LoVo (cell line): ENCODE data around the gene LRIT2.

Source experiments
- DNase-seq: peaks from one replicate; pipeline ENCODE4 v3.0.0-alpha.2; 2016; ENCODE audit warnings: low spot score

LRIT2 gene, protein sequence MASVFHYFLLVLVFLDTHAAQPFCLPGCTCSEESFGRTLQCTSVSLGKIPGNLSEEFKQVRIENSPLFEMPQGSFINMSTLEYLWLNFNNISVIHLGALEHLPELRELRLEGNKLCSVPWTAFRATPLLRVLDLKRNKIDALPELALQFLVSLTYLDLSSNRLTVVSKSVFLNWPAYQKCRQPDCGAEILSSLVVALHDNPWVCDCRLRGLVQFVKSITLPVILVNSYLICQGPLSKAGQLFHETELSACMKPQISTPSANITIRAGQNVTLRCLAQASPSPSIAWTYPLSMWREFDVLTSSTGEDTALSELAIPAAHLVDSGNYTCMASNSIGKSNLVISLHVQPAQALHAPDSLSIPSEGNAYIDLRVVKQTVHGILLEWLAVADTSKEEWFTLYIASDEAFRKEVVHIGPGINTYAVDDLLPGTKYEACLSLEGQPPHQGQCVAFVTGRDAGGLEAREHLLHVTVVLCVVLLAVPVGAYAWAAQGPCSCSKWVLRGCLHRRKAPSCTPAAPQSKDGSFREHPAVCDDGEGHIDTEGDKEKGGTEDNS

DNA sequence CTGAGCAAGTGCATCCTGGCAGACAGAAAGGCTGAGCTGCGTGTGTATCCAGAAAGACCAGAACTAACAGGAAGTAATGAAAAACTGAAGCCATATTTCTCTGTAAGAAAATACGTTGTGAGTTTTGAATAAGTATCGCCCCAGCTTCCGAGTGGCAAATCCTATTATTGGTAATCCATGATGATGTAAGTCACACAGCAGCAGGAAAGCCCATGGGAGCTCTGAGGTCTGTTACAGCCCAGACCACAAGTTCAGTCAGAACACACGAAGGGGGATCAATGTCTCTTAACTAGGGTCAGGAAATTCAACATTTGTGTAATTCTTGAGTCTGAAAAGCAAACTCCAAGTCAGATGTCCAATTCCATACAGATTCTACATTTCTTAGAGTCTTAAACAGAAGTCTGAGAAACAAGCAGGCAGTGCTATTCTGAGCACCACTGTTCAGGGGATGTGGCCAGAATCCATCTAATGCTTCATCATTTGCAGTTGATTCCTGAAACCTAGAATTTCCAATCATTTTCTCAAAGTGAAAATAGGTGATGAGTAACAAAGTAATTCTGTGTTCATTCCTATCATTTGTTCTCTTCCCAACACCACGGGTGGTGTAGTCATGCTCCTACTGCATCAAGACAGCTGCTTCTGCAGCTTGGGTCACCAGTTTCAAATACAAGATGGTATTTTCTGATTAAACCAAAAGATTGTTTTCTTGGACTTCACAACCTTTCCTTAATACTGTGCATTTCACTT is at the start of gene LRIT2:
TSS of gene LRIT2 (minus strand) at position 118 of the 747 bp plus-strand sequence. CDS start at position 94, 24 bp downstream.
- no peak for DNase-seq

DNA sequence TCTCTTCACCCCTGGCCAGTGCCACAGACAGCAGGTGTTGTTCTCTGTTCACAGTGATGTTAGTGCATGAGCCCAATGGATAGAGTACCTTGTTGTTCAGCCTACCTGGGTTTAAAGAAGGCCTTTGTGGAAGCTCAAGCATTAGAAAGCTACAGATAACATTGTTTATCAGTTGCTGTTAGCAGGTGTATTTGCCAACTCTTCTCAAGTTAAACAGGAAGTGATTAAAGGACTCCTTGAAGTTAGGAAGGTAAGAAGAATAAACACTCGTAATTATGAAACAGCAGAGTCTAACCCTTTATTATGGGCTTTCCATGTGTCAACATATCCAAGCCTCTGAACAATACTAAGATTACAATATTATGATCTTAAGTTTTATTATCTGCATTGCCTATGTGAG is 45.4 kb upstream of the LRIT2 start:
- peak; percentile 15 for DNase-seq

DNA sequence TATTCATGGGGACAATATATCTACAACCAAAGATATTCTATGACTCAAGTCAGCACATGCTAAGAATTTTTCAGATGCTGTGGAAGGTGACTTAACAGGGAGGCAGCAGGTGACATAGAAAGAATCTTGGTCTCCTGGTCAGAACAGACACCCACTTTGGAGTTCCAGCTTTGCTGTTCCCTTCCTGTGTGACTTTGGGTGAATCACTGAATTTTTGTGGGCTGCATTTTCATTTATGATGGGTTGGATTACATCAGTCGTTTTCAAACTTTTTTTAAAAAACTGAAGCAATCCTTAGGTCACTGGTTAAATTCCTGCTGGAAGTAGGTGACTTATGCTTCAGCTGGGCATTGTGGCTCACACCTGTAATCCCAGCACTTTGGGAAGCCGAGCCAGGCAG is 44.4 kb upstream of the LRIT2 start:
- DNase-seq, result peak; percentile 64

DNA sequence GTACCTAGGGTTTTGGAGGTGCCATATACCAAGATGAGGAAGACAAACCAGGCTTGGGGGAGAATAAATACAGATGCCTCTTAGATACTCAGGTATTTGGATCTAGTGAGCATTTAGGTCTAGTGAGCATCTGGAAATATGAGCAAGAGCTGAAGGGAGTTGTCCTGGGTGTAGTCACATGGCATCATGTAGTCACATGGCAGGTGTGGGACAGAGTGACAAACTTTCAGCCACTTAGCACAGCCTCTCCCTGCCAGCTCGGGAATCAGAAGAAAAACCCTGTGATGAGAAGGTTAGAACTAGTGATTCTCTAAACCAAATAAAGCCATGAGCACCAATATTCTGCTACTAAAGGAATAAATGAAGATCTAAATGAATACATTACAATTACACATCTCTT is 43.8 kb upstream of the LRIT2 start:
- DNase-seq, result no peak

DNA sequence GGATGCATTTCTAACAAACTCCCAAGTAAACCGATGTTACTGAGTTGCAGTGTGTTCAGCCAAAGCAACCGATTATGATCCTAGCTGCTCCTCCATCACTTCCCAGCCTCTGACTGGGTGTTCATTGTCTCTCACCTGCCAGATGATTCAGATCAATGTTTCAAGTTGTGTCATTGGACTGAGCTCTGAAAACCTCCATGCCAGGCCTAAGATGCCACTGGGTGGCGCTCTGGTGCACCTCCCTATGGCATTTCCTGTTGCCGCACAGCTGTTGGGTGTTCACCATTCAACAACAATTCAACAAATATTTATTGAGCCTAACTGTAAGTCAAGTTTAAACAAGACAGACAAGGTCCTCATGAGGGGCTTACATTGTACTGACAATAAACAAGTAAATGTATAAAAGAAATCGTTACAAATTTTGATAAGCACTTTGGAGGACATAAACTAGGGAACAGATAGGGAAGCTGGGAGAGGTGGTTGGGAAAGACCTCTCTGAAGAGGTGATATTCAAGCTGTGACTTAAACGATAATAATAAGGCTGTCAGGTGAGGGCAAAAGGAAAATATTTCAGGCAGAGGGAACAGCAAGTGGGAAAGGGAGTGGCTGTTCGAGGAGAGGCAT is 42.3 kb upstream of the LRIT2 start:
- DNase-seq, result no peak

DNA sequence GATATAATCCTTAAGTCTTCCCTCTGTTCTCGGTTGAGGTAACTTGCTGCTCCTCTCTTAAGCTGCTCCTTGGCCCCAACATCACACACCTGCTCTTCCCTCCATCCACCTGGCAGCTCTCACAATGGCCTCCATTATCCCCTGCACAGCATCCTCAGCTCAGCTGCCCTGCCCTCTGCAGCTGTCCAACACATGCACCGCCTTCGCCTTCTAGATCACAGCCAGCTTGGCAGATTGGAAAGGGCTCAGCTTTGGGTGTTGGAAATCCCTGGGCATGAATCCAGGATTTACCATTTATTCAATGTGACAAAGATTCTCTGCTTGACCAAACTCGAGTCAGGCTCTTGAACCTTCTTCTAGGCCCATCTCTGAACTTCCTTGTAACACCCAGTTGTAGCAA is 40.1 kb upstream of the LRIT2 start:
- DNase-seq, result no peak

DNA sequence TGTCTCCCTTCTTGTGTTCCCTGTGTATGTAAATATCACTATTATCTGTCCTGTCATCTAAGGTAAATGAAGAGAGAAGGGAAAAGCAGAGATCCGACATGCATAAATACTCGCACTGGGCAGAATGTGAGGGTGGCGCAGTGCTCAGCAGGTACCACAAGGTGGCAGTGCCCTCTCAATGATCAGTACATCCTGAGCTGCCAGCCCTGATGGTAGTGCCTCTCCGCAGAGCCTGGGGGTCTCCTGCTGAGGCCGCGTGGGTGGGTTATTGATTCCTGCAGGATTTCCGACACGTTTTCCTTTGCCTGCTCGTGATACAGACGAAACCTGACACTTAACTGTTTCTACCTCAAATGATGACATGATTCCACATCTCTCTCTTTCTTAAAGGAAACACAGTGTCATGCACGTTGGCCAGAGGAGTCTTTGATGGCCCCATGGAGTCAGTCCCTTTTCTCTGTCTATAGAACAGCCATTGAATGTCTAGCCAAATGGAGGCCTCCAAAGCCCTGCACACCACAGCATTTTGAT is 39.3 kb upstream of the LRIT2 start:
- peak; percentile 65 for DNase-seq

DNA sequence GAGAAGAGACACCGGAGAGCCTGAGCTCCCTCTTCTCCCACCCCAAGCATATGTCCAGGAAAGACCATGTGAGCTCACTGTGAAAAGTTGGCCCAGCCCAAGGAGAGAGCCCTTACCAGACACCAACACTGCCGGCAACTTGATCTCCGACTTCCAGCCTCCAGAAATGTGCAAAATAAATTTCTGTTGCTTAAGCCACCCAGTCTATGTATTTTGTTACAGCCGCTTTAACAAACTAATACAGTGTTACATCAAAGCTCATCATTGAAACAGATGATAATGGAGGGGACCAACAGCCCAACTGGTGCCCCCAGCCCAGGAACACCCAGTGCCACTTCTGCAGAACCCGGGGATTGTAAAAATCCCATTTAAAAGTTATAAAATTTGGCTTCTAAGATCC is 38.4 kb upstream of the LRIT2 start:
- no peak for DNase-seq

DNA sequence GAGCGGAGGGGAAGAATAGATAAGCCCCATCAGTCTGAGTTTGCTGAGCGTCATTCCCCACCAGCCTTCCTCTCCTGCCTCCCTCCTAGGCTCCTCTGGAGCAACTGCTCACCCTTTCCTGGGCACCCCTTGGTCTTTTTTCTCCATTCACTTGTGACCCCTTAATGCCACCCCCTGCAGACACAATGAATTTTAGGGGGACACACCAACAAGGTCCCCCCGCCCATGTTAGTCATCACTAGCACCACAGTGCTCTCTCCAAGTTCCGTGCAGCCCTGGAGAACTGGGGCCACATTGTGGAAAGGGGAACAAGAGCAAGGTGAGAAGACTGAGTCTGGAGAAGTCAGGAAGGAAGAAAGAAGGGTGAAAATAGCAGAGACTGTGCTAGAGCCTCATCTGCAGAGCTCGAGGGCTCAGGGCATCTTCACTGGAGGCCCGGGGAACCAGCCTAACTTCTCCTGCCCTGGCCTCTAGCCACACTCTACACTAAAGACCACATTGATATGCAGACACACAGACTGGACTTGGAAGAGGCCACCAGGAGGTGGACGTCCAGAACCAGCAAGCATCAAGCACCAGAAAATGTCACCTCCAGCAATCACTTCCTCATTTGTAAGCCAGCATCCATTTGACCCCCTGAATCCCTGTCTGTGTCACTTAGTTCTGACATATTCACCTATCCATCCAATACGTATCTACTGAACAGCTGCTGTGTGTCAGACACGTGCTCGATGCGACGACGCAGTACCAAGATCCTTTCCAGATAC is 37.0 kb upstream of the LRIT2 start:
- DNase-seq, result no peak

DNA sequence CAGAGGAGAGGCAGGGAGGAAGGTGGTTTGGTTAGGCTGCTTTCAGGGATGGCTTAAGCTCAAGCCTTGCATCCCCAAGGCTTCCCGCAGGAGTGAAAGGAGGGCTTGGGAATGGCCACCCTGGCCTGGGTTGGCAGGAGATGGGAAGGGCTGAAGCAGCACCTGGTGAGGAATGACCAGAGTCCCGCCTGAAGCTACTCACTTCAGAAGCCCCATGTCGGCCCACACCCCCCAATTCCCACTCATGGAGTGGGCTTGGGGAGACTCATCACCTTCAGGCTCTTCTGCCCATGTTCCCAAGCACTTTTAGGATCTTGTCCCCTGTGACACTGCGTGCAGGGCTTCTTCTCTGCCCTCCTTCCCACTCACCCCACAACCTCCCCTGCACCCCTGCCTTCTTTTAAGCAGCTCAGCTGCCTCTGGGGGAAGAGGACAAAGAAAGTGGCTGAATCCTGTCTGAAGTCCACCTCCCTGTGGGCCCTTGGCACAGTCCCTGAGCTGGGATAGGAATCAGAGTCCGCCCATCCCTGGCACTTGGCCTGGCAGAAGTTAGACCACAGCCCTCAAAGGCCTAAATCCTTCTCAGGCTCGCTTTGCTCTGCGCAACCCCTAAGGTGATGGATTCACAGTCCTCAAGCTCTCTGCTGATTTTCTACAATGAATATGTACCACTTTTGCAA is 36.0 kb upstream of the LRIT2 start:
- no peak for DNase-seq

DNA sequence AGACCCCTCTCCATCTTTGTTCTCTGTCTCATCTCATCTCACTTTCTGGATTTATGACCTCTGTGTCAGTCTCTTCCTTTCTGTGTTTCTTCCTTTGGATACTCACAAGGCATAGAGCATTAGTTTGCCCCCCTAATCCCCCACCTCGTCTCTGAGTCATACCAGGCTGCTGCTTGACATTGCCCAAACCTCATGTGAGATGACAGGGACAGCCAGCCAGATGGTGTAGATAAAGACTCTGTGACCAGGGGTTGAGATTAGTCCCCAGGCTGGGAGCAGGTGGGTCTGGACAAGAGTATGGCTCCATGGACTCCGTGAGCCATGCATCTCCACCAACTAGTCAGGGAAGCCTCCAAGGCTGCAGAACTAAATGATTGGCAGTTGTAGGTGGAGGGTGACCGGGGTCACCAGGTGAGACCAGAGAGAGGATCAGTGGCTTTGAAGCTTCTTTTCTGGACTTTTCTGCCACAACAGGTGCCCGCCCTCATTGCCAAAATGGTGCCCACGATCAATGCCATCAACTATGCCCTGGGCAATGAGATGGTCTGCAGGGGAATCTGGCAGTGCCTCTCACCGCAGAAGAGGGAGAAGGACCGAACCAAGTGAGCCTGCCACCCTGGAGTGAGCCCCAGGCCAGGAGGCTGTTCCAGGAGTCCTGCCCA is 32.8 kb upstream of the LRIT2 start:
- DNase-seq, result no peak

DNA sequence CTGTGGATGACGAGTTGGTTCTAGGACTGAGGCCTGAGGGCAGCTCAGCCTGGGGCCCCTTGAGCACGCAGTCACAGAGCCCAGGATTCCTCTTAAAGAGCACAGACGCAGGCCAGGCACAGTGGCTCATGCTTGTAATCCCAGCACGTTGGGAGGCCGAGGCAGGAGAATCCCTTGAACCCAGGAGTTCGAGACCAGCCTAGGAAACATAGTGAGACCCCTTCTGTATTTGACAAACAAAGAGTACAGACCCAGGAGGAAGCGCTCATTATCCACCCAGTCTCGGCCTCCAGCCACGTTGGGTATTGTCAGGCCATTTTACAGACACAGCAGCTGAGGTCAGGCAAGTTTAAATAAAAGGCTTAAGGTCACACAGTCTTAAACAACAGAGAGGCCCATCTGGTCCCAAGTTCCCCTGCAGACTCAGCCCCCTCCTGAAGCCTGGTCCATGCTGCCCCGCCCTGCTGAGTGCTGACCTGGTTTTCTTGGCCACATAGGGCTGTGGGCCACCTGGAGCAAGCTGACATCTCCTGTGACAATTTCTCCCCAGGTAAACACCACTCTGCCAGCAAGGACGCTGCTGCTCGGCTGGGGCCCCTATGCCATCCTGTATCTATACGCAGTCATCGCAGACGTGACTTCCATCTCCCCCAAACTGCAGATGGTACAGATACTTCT is 32.1 kb upstream of the LRIT2 start:
- no peak for DNase-seq

DNA sequence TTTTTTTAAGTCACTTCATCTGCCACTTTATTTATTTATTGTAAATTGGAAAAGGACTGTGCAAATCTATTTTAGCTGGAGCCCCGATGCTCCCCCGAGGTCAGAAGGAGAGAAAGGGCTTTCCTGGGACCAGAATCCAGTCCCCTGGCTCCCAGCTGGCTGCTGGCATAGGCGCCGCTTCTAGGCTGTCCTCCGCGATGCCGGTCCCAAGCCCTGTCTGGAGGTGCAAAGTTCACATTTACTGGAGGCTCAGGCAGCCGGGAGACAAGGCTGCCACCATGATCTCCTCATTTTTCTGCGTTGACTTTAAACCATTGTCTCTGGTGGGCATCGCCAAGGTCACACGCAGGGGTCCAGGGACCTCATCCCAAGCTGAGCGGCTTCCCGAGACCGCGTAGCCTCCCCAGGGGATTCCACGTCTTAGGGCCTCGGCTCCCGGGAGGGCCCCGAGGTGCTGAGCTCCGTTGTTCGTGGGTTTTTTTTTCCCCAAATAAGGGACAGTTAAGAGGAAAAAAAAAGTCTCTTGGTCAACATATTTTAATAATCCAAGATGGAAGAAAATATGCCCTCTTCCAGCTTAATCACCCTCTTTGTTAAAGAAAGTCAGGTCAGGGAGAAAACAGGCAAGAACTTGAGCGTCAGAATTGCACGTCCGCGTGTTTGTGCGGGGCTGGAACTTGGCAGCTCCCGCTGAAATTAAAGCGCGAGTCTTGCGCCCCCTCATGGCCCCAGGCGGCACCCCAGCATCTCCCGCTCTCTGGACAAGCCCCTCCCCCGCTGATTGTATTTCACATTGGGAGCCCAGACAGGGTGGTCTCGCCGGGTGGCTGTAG is 31.4 kb upstream of the LRIT2 start:
- no peak for DNase-seq

DNA sequence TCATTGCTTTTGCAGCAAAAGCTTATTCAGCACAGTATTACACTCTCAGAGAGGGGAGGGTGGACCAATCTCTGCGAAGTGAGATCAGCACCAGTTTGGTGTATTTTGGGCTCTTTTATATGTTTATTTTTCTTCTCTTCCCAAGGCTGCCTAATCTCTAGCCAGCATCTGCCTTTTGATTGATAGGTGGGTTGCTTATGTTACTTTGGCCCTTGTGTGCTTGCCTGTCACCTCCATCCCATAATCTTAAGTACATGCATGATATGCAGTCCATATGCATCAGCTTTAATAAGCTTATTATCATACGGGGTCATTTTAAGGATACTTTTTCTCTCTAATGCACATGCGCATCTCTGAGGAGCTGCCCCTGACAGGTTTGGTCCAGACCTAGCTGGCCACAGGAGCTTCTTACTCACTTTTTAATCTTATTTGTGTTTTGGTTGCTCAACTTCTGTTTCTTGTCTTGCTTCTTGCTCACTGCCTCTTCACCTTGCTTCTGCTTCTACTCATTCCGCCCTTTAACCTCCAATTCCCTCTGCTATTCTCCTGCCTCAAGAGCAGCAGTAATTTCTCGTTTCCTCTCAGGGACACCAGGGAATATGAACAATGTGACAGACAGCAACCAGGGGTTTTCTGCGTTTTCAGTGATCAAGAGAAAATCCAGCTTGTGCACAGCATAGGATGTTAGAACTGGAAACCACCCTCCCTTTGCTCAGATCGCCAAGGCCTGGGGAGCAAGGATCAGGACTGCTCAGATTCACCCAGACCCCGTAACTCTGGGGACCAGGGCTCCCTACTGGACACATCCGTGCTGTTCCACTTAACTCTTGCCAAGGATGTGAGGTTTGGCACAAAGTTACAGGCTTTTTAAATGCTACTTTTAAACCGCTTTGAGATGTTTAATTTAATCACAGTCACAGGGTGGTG is 29.5 kb upstream of the LRIT2 start:
- DNase-seq, result no peak

DNA sequence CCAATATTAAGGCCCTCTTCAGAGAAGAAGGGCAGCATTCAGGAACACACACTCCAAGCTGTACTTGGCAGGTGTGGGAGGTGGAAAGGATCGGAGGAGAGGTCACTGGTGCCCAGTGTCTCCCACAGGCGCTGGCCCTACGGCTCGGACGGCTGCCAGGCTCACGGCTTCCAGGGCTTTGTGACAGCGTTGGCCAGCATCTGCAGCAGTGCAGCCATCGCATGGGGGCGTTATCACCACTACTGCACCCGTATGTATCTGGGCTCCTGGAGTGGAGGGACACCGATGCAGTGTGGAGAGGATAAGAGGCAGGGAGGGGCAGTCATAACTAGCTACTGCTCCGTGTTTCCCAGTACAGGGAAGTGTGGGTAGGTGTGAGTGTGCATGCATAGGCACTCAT is 23.4 kb upstream of the LRIT2 start:
- DNase-seq, result no peak

DNA sequence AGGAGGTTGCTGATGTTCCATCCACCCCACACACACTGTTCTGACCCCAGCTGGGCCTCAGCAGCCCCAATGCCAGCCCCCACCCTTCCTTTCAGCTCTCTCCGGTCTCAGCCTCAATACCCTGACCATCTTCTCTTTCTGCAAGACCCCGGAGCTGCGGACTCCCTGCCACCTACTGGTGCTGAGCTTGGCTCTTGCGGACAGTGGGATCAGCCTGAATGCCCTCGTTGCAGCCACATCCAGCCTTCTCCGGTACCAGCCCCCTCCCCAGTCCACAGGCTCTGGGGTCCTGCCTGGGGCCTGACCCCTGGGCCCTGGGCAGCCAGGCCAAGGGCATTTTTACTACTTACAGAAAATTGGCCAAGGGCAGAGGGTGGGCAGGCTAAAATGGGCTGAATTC is 22.2 kb upstream of the LRIT2 start:
- no peak for DNase-seq

DNA sequence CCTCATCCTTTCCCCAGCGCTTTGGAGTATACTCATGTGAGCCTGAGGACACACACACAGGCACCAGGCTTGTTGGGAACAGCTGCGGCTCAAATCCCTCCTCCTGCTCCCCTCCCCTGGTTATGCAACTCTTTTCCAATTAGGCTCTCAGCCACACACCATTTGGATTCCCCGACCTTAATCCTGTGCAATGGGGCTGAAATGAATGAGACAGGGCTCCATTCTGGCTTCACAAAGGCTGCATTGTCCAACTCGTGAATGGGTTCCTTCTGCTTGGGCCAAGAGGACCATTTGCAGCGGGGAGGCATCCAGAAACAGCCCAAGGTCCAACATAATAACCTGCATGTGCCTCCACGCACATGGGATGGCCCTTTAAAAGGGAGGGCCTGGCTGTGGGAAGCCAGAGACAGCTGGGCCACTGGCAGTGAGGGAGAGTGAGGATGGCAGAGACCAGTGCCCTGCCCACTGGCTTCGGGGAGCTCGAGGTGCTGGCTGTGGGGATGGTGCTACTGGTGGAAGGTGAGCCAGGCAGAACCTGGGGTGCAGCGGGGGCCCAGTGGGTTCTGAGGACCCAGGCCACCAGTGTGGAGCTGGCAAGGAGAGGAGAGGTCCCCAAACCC is 19.4 kb upstream of the LRIT2 start, which contains the start of gene RGR:
TSS of gene RGR (plus strand) at position 403 of the 620 bp plus-strand sequence. CDS start at position 441, 38 bp downstream.
- DNase-seq, result no peak
